HG03442 (cell line): ENCODE measurements around the gene SRSF7.
"Not testable (repeated sequence)": the region's sequence is repeated elsewhere in the genome, so short reads cannot be mapped to it uniquely, and the experiment has no call there.

Experiments
- ATAC-seq: cut with Tn5 transposase; IDR thresholded peaks from one replicate; pipeline ENCODE4 v1.9.1; 2021; ENCODE audit warnings: mild to moderate bottlenecking, moderate library complexity; ENCODE audit not compliant: unreplicated experiment

The SRSF7 gene

DNA sequence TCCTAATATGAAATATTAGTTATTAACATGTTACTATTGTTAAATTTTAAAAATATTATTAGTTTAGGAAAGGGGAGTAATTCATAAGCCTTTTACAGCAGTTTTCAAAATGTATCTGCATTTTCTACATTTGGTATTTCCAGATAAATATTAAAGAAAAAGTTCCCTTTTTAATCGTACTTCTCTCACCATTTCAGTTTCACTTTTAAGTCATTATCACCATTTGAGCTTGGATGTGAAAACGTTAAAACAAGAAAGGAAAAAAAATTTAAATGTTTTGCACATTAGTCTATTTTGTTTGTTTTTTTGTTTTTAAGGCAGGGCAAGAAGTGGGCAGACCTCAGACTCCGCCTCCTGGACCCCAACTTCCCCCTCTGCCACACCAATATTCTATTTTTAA, 3.3 kb upstream of the SRSF7 start:
- no peak for ATAC-seq

DNA sequence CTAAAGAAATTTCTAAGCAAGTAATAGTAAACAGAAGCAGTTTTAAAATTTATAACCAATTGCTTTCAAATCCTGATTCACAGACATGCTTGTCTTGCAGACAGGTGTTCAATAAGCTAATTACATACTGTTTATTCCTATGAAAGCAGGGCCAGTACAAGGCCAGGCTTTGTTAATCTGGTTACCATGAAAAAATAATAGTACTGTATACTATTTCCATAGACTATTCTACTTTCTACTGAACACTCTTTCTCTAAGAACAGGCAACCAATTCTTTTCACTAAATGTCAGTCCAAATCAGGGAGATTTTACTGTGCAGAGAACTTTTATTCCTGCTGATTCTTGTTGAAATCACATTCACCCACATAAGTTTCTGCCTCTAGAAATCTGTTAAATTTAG, 2.9 kb upstream of the SRSF7 start:
- no peak for ATAC-seq

DNA sequence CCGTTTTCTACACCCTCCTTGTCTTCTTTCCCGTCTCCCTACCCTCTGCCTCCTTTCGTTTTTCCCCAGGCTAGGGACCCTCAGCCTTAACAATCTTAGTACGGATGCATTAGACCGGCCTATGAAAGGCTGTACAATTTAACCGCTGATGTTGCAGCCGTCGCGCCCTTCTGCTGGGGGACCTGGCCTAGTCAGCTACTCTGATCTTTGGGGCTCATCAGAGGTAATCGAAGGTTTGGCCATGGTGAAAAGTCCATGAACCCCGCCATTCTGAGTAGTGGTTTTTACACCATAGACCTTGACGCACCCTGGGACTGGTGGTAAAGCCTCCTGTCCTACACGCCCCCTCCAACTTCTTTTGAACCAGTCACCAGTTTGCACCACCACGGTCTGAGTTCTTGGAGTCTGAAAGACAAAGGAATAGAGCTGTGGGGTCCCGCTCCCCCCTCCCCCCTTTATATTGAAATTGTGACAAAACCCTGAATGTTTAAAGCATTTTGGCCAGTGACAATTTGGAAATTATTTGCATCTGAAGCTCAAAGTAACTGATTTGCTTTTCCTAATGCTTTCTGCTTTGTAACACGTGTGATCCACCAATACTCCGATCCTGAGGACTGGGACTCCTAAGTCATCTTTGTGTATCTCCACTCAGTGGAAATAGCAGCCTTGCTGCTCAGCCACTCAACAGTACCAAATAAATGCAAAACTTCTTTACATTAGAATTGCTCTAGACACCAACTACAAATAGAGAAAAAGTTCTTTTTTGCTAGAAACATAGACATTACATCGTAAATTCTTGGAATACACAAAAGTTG, 642 bp upstream of the SRSF7 start:
- peak; percentile 16 for ATAC-seq

DNA sequence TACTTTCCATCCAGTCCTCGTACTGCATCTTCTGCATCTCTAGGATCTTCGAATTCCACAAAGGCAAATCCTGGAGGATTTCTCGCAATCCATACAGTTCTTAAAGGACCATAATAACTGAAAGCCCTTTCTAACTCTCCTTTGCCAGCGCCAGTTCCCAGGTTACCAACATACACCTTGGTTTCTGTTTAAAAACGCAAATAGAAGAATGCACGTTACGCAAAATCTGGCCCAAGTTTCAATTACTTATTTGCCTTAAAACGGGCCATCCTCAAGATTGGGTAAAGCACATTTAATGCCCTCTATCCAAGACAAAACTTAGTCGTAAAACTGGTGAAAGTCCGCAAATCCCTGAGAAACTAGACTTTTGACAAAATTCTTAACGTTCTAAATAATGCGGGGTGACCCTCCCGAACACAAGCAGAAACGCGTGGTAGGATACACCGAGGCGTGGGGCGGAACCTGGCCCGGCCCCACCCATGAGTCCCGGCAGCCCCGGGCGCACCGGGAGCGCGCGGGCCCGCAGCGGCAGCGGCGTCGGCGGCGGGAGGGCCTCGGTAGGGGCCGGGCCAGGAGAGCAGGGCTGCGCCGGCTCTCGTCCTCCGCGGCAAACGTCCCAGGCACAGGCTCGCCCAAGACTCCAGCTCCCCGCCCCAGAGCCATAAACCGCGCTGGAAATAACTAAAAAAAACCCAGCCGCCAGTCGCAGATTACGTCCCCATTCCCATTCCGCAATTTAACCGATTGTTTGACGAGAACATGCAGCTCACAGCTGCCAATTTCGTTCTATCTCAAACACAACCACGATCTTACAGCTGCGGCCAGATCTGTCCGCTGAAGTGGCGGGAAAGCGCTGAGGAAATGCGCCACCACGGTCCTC, 910 bp downstream of the SRSF7 start:
- ATAC-seq: peak; percentile 28

DNA sequence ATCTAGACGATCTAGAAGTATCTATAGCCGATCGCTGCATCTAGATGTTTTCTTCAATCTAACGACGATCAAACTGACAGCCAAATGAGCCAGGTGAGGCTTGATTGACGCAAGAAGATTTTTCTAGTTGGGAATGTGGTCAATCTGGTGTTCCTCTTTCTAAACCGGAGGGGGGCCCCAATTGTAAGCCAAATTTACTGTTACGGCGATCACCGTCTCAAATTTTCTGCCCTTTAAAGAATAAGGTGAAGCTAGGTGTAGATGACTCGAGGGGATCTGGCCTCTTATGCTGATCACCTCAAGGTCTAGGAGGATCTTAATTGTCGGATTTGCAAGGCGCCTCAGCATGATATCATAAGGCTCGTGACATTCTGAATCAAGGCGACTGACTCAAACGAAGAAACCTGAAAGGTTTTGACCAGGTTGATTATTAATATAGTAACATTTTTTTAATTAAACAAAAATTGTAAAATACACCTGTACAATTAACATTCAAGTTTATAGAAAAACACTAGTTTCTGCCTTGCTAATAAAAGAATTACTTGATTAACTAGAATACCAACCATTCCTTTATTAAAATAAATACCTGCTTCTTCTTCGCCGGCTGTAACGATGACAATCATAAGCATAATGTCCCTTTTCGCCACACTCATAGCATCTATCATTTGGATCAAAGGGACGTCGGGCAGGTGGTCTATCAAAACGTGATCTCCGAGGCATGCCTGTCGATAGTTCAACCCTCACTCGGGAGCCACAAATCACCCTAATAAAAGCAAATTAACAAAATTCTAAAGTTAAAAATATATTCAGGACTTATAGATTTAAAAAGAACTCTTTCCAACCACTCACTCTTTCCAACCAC, 2.0 kb downstream of the SRSF7 start:
- no peak for ATAC-seq

DNA sequence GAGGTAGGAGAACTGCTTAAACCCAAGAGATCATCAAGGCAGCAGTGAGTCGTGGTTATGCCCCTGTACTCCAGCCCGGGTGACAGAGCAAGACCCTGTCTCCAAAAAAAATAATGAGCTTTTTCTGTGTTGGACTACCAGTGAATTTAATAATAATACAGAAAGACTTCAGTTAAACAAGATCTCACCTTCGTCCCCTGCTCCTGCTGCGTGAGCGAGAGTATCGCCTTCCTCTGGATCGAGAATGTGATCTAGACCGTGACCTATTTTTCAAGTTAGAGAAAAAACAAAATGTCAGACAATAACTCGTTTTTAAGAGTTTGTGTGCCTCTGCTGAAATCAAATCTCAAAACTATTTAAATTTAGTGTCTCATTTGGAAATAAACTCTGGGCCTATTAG, 2.8 kb downstream of the SRSF7 start:
- ATAC-seq: no peak

DNA sequence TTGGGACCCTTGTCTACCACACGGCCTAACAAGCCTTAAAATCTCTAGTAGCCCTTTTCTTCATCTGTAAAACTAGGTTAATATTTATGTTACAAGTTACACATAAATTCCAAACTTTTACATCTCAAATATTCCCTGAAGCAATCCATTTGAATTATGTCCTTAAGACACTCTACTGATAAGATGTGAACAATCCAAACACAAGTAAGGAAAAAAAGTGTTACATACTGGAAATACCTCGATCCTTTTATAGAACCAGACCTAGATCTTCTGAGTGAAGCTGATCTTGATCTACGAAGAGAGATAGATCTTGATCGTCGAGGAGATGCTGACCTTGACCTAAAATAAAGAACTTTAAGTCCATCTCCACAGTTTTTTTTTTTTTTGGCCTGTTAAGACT, 3.3 kb downstream of the SRSF7 start:
- no peak for ATAC-seq

DNA sequence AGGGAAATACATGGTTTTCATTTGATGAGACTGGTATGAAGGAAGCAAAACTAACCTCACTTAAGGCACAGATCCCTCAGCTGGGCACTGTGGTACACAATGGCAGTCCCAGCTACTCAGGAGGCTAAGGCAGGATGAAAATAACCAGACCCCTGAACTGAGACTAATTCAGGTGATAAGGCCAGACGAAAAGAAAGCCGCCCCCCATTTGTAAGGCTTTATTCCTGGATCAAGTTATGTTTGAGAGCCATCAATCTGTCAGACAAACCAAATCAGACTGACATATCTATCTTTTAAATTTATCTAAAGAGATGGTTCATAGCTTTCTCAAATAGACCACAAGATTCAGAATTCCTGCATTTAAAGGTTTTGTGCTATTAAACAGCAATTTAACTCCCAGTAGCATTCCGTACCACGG, 4.1 kb downstream of the SRSF7 start:
- ATAC-seq: no peak

DNA sequence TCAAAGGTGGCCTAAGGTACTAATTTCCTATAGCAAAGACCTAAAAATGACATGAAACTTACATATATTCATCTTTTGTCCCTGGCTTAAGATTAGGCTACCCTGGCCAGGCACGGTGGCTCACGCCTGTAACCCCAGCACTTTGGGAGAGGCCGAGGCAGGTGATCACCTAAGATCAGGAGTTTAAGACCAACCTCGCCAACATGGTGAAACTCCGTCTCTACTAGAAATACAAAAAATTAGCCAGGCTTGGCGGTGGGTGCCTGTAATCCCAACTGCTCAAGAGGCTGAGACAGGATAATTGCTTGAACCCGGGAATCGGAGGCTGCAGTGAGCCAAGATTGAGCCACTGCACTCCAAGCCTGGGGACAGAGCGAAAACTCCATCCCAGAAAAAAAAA, 5.9 kb downstream of the SRSF7 start:
- ATAC-seq: no peak

DNA sequence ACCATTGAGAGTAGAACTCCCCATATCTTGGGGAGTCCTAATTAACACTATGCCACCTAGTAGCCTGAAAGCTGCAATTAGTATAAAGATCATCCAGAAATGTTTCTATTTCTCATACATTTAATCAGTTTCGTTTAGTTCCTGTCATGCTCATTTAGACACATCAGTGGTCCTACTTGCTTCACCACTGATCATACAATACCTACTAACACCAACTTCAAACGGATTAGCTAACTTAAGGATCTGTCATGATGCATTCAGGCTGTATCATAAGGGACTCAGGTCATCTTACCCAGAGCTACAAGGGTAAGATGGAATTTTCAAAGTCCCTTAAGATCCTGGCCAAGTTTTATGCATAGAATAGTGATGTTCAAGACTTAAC, 6.8 kb downstream of the SRSF7 start:
- no peak for ATAC-seq

DNA sequence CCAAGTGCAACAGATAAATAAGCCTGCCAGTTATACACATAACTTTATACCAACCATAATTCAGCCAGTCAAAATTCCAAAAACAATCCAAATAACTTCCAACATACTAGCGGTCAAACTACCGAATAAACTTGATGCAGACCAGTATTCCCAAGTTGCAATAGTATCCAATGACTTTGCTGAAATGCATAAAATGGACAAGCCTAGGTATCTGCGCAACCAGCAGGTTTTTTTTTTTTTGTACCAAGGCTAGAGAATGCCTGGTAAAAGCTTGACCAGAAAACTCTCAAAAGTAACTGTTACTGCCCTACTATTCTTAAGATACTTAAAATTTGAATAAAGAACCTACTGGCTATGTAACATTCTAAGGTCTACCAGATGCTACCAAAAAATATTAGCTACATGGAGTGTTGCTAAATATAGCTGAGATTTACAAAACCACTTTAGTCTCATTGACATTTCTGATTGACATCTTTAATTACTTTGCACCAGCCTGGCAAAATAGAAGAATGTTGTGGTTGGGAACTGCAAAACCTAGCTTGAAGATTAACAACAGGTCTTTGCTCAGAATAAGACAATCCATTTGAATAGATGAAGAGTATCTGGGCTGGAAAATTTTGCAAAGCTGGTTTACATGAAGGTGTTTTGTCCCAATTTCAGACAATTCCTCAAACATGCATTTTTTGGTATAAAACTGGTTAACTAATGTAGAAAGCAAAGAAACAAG, 7.3 kb downstream of the SRSF7 start:
- no peak for ATAC-seq

DNA sequence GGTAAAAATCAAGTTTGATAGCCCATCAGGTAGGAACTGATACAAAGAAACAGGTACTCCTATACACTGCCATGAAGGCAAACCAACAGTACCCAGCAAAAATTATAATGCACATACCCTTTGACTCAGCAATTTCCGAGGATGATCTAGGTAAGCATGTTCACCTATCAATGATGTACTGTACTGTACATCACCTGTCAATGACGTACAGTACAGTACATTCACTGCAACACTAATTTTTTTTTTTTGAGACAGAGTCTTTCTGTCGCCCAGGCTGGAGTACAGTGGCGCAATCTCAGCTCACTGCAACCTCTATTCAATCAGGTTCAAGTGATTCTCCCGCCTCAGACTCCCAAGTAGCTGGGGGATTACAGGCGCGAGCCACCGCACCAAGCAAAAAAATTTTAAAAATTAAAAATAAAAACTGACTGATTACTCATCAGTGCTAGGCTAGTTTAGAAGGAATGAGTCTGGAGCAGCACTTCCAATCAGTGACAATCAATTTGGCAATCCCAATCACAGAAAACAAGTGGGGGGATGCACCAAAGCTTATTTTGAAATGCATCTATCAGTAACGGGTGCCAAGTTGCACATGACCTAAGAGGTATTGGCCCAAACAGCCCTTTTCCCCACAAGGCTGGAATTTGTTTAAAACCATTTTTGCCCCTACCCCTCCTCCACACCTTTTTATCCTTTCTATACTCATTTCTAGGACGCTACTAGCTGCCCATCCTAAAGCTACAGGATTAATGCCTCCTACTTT, 8.2 kb downstream of the SRSF7 start:
- no peak for ATAC-seq

DNA sequence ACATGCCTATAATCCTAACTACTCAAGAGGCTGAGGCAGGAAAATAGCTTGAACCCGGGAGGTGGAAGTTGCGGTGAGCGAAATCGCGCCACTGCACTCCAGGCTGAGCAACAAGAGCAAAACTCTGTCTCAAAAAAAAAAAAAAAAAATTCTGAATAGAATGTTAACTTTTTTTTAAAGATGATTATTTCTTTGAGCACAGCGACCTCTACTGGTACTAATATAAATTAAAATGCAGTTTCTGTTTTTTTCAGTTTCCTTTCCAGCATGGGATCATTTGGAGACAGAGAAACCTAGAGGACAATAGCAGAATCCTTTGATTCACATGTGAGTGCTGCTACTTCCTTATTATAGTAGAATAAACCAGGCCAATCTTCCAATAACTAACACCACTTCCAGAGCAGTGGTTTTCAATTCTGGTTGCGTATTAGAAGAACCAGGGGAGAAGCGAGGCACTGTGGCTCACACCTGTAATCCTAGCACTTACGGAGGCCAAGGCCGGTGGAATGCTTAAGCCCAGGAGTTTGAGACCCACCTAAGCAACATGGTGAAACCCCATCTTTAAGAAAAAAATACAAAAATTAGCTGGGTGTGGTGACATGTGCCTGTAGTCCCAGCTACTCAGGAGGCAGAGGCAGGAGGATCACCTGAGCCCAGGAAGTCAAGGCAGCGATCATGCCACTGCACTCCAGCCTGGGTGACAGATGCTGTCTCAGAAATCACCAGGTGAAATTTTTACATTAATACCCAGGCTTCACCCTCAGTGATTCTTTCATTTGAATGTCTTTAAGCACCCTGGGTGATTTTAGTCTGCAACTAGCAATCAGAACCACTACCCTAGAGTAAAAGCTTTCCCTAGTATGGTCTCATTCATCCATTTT, 10.1 kb downstream of the SRSF7 start:
- no peak for ATAC-seq

DNA sequence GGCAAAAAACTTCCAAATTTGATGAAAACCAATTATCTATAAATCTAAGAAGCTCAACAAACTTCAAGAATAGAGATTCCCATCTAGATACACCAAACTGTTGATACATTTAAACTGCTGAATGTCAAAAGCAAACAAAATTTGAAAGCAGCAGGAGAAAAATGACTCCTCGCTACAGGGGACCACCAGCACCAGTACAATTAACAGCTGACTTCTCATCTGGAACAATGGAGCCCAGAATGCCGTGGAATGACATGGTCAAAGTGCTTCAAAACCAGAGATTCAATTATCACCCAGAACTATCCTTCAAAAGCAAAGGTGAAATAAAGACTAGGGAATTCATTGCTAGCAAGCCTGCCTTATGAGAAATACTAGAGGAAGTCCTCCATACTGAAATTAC, 11.6 kb downstream of the SRSF7 start:
- no peak for ATAC-seq

DNA sequence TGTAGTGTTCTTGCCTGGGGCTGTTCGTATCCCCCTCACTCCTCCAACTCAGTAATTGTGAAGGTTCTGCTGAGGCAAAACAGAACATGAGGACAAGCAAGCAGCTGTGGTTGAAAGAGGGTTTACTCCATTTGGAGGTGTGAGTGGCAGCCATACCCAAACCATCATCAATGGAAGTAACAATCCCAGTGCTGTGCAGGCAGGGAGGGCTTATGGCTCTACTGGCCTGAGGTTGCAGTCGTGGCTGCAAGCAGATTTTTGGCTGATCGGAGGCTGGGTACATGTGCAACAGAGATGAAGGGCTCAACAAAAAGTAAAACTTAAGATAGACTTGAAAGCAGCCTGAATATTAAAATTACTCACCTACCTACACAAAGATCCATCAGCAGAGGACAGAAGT, 13.2 kb downstream of the SRSF7 start:
- ATAC-seq: no peak

DNA sequence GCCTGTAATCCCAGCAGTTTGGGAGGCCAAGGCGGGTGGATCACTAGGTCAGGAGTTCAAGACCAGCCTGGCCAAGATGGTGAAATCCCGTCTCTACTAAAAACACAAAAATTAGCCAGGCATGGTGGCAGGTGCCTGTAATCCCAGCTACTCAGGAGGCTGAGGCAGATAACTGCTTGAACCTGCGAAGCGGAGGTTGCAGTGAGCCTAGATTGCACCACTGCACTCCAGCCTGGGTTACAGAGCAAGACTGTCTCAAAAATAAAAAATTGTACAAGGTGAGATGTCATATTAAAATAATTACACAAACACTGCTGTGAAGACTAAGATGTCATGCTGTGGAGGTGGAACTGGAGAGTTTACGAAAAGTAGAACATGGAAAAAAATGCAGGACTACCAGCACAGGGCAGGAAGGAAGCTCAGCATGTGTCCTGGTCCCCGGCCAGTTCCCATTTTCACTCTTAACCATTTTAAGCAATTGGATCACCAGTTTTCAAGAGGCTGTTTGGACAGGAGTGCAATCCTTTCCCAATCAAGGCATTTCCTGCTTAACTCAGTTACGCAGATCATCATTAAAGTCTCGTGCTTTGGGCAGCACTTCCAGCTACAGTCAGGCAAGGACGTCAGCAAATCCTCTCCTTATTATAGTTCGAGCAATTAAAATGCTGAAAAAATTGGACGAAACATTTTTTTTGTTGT, 14.0 kb downstream of the SRSF7 start:
- ATAC-seq: not testable (repeated sequence)

DNA sequence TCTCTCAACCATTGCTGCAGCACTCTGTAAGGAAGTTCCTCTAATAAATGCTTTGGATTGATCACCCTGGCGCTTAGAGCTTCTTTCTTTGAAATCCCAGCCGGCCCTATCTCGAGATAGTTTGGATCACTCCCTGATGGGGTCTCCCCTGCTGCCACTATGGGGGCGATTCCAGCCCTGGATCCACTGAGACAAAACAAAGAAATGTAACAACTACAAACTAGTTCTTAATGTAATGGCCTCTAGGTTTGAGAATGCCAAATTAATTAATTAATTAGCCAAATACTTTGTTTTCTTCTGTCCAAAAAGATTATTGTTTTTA, 15.2 kb downstream of the SRSF7 start:
- no peak for ATAC-seq

DNA sequence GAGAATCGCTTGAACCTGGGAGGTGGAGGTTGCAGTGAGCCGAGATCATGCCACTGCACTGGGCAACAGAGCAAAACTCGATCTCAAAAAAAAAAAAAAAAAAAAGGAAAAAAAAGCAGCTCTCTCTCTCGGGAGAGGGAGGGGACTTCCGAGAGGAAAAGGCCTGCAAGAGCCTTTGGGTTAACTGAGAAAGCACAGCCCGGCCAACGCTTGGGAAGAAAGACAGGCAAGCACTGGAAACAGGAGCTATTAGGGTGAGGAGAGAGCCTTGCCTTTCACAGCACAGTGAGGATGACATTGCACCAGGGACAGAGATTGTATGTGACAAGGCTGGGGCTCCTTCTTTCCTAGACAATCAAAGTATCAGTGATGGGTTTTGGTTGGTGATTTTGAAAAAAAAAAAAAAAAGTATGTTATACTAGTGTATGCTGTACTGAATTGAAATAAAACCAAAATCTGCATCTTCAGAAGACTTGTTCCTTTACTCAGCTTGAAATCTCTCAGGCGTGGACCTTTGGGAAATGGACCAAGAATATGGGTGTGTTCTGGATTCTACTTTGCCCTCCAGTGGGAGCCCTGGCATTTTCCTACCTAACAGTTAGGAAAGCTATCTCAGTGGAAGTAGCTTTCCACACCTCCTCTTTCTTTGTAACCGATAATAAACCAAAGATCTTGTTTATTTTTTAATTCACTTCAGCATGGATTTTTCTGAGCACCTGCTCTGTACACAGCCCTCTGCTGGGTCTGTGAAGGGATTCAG, 16.7 kb downstream of the SRSF7 start:
- no peak for ATAC-seq
